Gastrocnemius medialis (tissue), 4 donors: ENCODE results near the gene NUMB.

ENCODE experiments used
- CTCF ChIP-seq, 5 experiments: fragments of 450-650 bp in 3 of 5; fragments of 200-600 bp in 2 of 5; sonication (generic) in 2 of 5; IDR thresholded peaks in 4 of 5; conservative IDR thresholded peaks in 1 of 5; 1 replicate in 4 of 5; 2 replicates in 1 of 5; pipeline ENCODE4 v1.5.1; 2016 to 2019; ENCODE audit warnings: antibody characterized with exemption in 5 of 5, mild to moderate bottlenecking in 3 of 5, moderate library complexity in 3 of 5
- POLR2A ChIP-seq, 2 donors: fragments of 450-650 bp; IDR thresholded peaks; one replicate each; pipeline ENCODE4 v1.6.1; 2017; ENCODE audit warnings: antibody characterized with exemption in 2 of 2, mild to moderate bottlenecking in 2 of 2, moderate library complexity in 2 of 2

GRCh38 chr14:73422515-73422914 is 35.8 kb downstream of the NUMB start:
- no peak for TF ChIP-seq CTCF (IDR thresholded peaks at IDR 0.05 in 4 of 5, conservative IDR thresholded peaks at IDR 0.05 in 1 of 5)
- no peak for TF ChIP-seq POLR2A (IDR thresholded peaks at IDR 0.05)
